Activated naive CD4-positive, alpha-beta T cell treated with anti-CD3 and anti-CD28 coated beads, Interleukin-2, amount 50 U/mL, for 24 hours (primary cell): ENCODE measurements around the gene APLP1.
A peak's percentile ranks its signal among the peaks of the same experiment; 100 is the strongest.
"Not testable (repeated sequence)": the region's sequence is repeated elsewhere in the genome, so short reads cannot be mapped to it uniquely, and the experiment has no call there.

Experiments
- H3K27ac Mint-ChIP-seq: one replicate; pipeline ENCODE4 v1.8.0; 2021; ENCODE audit warnings: mild to moderate bottlenecking, mixed read lengths
- H3K27me3 Mint-ChIP-seq: one replicate; pipeline ENCODE4 v1.8.0; 2021; ENCODE audit warnings: mixed read lengths
- H3K36me3 Mint-ChIP-seq: one replicate; pipeline ENCODE4 v1.8.0; 2021; ENCODE audit warnings: mixed read lengths
- H3K4me1 Mint-ChIP-seq: one replicate; pipeline ENCODE4 v1.8.0; 2021; ENCODE audit warnings: mixed read lengths
- H3K4me3 Mint-ChIP-seq: one replicate; pipeline ENCODE4 v1.8.0; 2021; ENCODE audit warnings: mild to moderate bottlenecking, mixed read lengths
- H3K9me3 Mint-ChIP-seq: one replicate; pipeline ENCODE4 v1.8.0; 2021; ENCODE audit warnings: mixed read lengths

The APLP1 gene

GRCh38 chr19:35868172-35868822 lies at the start of gene APLP1:
TSS of gene APLP1 (plus strand) at chr19:35868574. CDS start at chr19:35868637, 63 bp downstream.
- H3K4me3 Mint-ChIP-seq = peak within 1 kb of the TSS; percentile 68
- peak within 1 kb of the TSS; percentile 20 for H3K27ac Mint-ChIP-seq
- H3K36me3 Mint-ChIP-seq = no peaks in the 10 kb centered on the region
- peaks cover 19% of the 10 kb centered on the region for H3K27me3 Mint-ChIP-seq
- H3K4me1 Mint-ChIP-seq = peaks cover 14% of the 10 kb centered on the region
- H3K9me3 Mint-ChIP-seq = no peaks in the 10 kb centered on the region

DNA sequence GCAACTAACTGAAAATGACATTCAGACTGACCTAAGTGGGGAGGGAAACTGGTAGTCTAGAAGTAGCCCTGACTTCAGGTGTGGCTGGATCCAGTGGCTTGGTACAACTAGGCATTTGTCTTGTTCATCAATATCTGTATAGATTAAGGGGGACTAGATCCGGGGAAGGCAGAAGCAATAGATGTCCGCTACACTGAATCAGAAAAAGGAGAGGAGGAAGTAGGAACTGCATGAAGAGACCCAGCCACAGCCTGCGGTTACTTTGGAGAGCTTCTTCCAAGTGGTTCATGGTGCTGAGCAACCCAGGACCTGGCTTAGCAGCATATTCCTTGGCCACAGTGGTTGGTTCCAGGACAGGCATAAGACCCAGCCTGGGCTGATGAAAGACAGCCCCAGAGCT lies 45.8 kb upstream of the APLP1 start:
- Mint-ChIP-seq H3K4me3 (no peak overlapping the region), H3K27me3 (peaks cover 14% of the 10 kb centered on the region), H3K36me3 (no peaks in the 10 kb centered on the region), H3K9me3 (no peaks in the 10 kb centered on the region), H3K4me1 (no peaks in the 10 kb centered on the region), H3K27ac (no peak overlapping the region)

GRCh38 chr19:35824150-35824549 lies 44.2 kb upstream of the APLP1 start:
- Mint-ChIP-seq H3K27ac (no peak overlapping the region), H3K9me3 (no peaks in the 10 kb centered on the region), H3K4me1 (no peaks in the 10 kb centered on the region), H3K36me3 (no peaks in the 10 kb centered on the region), H3K27me3 (peaks cover 19% of the 10 kb centered on the region), H3K4me3 (no peak overlapping the region)

DNA sequence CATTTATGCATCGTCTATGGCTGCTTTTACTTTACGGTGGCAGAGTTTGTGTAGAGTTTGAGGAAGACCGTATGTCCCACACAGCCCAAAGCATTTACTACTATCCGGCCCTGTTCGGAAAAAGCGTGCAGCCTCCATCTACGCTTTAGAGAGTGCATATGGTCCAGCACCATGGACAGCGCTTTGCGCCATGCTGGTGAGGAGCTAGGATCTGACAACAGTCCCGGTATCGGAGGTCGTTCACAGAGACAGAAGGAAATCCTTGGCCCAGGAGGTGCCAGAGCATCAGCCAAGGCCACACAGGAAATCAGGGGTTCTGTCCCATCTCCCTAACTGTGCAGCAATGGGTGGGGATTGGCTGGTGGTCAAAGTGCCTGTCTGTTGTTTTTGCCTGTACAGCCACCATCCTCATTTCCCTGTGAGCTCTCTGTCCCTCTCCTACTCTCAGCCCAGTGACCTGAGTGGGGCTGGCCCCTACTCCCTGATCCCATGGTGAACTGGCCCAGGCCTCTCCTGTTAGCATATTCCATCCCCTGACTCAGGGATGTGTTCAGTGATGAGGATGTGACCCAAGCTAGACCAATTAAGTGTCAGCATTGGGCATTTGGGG lies 39.6 kb upstream of the APLP1 start:
- Mint-ChIP-seq H3K36me3 (no peaks in the 10 kb centered on the region), H3K4me1 (no peaks in the 10 kb centered on the region), H3K27me3 (peaks cover 26% of the 10 kb centered on the region), H3K9me3 (no peaks in the 10 kb centered on the region), H3K4me3 (no peak overlapping the region), H3K27ac (peak overlapping the region; percentile 36)

GRCh38 chr19:35830986-35831385 lies 37.4 kb upstream of the APLP1 start:
- Mint-ChIP-seq H3K4me3 (no peak overlapping the region), H3K9me3 (no peaks in the 10 kb centered on the region), H3K36me3 (no peaks in the 10 kb centered on the region), H3K27ac (no peak overlapping the region), H3K27me3 (peaks cover 25% of the 10 kb centered on the region), H3K4me1 (no peaks in the 10 kb centered on the region)

GRCh38 chr19:35832054-35832453 lies 36.3 kb upstream of the APLP1 start:
- Mint-ChIP-seq H3K9me3 (no peaks in the 10 kb centered on the region), H3K4me1 (no peaks in the 10 kb centered on the region), H3K36me3 (no peaks in the 10 kb centered on the region), H3K4me3 (no peak overlapping the region), H3K27me3 (peaks cover 26% of the 10 kb centered on the region), H3K27ac (no peak overlapping the region)

DNA sequence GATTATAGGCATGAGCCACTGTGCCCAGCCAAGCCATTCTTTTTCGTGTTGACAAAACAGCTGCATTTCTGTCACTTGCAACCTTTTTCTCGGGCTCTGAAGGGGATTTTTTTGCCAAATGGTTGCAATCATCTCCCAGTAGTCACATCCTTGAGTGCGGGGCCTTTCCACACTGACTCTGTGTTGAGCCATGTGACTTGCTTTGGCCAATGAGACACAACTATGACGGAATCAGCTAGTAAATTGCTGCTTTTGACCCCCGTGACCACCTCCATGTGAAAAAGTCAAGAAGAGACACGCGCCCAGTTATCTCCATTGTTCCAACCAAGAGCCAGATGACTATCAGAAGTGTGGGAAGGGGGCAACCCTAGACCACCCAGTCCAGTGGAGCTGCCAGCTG lies 34.4 kb upstream of the APLP1 start:
- Mint-ChIP-seq H3K4me1 (no peaks in the 10 kb centered on the region), H3K4me3 (no peak overlapping the region), H3K27ac (no peak overlapping the region), H3K36me3 (no peaks in the 10 kb centered on the region), H3K27me3 (peaks cover 24% of the 10 kb centered on the region), H3K9me3 (no peaks in the 10 kb centered on the region)

GRCh38 chr19:35836096-35836495 lies 32.3 kb upstream of the APLP1 start:
- H3K27ac Mint-ChIP-seq, H3K4me3 Mint-ChIP-seq, H3K36me3 Mint-ChIP-seq, H3K9me3 Mint-ChIP-seq, H3K4me1 Mint-ChIP-seq: not testable (repeated sequence)
- peaks cover 22% of the 10 kb centered on the region for H3K27me3 Mint-ChIP-seq

DNA sequence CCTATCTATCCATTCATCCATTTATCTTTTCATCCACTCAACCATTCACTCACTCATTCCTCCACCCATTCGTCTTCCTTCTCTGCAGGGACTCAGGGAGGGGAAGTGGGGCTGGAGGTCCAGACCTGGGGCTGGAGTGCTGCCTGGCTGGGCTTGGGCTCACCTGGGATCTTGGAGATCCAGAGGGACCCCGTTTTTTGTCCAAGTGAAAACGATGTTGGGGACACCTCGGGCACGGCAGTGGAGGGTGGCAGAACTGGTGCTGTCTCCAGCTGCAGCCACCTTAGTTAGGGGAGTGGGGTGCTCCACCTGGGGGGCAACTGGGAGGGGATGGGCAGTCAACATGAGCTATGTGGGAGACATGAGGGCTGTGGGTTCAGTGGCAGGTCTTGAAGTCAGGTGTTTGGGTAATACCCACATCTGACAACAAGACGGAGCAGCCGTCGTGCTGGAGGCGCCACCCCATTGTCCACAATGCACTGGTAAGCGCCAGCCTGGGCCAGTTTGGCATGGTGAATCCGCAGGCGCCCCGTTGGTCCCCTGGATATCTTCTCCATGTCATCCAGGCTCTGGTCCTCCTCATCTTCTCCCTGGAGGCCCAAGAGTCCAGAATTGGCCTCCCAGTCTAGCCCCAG lies 26.3 kb upstream of the APLP1 start:
- H3K4me3 Mint-ChIP-seq = no peak overlapping the region
- H3K27me3 Mint-ChIP-seq = peaks cover 34% of the 10 kb centered on the region
- no peak overlapping the region for H3K27ac Mint-ChIP-seq
- peaks cover 2% of the 10 kb centered on the region for H3K36me3 Mint-ChIP-seq
- H3K9me3 Mint-ChIP-seq = no peaks in the 10 kb centered on the region
- H3K4me1 Mint-ChIP-seq = peaks cover 20% of the 10 kb centered on the region

- peaks cover 33% of the 10 kb centered on the region for H3K27me3 Mint-ChIP-seq
- H3K27ac Mint-ChIP-seq = no peak overlapping the region
- peaks cover 20% of the 10 kb centered on the region for H3K4me1 Mint-ChIP-seq
- peaks cover 2% of the 10 kb centered on the region for H3K36me3 Mint-ChIP-seq
- no peaks in the 10 kb centered on the region for H3K9me3 Mint-ChIP-seq
- H3K4me3 Mint-ChIP-seq = no peak overlapping the region
These were observed 25.6 kb upstream of the APLP1 start for GRCh38 chr19:35842666-35843272.

DNA sequence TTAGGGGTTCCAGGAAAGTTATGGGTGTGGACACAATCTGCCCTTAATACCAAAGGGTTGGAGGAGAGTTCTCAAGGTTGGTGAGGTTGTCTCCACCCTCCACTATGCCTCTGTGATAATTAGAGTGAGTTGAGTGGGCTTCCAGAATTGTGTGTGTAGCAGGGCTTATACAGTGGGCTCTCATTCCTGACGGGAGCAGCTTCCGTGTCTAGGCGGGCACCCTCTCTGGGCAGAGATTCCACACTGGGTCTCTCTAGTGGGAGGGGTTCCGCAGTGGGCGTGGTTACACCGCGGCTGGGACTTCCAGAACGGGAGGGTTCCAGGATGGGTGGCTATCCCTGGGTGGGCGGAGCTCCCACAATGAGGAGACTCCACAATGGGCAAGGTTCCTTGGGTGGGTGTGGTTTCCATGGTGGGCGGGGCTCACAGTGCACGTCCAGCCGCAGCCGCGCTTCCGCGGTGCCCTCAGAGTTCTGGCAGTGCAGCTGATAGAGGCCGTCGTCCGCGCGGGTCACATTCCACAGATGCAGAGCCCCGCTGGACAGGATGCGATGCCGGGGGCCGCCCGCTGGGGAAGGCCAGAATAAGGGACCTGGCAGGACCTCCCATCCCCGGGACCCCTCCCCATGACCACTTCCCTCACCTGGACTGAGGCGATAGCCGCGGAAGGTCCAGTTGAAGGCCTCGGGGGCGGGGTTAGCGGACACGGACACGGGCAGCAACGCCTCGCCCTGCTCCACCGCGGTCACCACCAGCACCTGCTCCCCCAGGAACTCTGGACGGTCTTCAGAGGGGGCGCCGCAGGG lies 24.5 kb upstream of the APLP1 start:
- Mint-ChIP-seq H3K27me3 (peaks cover 38% of the 10 kb centered on the region), H3K9me3 (no peaks in the 10 kb centered on the region)

DNA sequence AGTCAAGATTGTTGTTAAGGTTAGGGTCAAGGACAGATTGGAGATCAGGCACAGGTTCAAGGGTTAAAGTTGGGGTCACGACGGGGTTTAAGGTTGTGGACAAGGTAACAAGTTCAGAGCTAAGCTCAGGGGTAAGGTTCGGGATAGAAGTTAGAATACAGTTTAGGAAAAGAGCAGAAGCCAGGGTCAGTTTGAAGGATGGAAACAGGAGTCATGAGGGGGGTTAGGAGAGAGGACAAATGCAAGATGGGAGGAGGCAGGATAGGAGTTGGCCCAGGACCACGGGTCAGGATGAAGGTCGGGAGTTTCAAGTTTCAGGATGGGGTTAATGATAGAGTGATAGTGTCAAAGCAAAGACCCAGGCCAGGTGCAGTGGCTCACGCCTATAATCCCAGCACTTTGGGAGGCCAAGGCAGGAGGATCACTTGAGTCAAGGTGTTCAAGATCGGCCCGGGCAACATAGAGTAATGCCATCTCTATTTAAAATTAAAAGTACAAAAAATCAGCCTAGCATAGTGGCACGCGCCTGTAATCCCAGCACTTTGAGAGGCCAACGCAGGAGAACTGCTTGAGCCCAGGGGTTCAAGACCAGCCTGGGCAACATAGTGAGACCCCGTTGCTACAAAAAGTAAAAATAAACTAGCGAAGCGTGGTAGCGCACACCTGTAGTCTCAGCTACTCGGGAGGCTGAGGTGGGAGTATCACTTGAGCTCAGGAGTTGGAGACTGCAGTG lies 23.7 kb upstream of the APLP1 start:
- Mint-ChIP-seq H3K4me1 (peaks cover 20% of the 10 kb centered on the region), H3K27ac (no peak overlapping the region), H3K36me3 (peaks cover 2% of the 10 kb centered on the region), H3K27me3 (peaks cover 41% of the 10 kb centered on the region), H3K4me3 (peak overlapping the region; percentile 77), H3K9me3 (no peaks in the 10 kb centered on the region)

More for the DNA sequence above, 24.5 kb upstream of the APLP1 start:
- H3K4me1 Mint-ChIP-seq = peaks cover 20% of the 10 kb centered on the region
- no peak overlapping the region for H3K4me3 Mint-ChIP-seq
- H3K36me3 Mint-ChIP-seq = peaks cover 2% of the 10 kb centered on the region
- H3K27ac Mint-ChIP-seq = no peak overlapping the region

DNA sequence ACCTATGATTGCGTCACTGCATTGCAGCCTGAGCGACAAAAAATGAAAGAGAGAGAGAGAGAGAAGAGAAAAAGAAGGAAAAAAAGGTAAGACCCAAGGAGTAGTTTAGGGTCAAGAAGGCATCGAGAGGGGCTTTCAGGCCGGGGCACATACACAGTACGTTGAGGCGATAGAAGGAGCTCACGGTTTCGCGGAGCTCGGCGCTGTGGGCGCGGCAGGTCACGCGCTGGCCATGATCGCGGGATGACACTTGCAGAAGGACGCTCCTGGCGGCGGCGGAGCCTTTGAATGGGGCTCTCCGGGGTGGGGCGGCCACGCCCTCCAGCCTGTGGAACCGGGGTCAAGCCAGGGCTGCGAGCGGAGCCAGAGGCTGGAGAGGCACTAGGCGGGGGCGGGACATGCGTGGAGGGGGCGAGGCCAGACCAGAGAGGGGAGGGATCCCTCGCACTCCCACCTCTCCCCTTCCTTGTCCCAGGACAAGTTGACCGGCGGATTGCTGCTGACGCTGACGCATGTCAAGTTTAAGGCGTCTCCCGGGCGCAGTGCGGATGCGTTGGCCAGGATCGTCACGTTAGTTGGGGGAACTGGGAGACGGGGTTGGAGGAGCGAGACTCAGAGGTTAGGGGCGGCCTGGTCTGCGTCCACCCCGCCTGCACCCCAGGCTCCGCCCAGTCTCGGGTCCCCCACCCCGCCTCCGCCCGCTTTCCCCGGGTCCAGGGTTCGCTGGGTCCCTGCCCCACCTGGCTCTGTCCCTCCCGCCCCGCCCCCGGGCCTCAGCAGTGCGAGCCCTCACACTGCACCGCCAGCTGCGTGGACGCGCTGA lies 22.9 kb upstream of the APLP1 start:
- H3K27me3 Mint-ChIP-seq = peaks cover 41% of the 10 kb centered on the region
- peaks cover 2% of the 10 kb centered on the region for H3K36me3 Mint-ChIP-seq
- no peak overlapping the region for H3K27ac Mint-ChIP-seq
- H3K9me3 Mint-ChIP-seq = no peaks in the 10 kb centered on the region
- H3K4me1 Mint-ChIP-seq = peaks cover 20% of the 10 kb centered on the region
- peak overlapping the region; percentile 77 for H3K4me3 Mint-ChIP-seq

DNA sequence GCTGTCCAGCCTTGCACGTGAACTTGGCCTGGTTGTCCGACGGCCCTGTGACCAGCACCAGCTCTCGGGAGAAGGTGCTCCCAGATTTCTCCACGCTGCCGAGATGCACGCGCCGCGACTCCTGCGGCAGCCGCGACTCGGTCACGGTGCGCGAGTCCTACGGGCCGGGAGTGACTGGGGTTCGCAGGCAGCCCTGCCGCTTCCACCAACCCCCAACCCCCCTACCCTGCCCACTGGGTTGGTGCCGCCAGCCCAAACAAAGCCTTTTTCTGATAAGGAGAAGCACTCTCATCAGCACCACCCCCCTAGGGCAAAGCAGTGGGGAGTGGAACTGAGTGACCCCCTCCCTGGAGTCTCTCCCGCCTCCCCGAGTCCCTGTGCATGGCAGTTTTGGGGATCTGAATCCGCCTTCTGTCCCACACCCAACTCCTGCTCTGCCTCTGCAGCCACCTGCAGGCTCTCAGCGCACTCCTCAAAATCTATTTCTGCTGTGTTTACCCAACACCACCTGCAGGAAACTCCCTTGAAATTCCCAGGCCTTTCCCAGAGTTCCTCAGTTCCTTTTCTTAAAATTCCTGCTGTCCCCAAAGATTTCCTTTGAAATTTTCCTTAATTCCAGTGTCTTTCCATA lies 22.2 kb upstream of the APLP1 start:
- peaks cover 47% of the 10 kb centered on the region for H3K27me3 Mint-ChIP-seq
- peaks cover 2% of the 10 kb centered on the region for H3K36me3 Mint-ChIP-seq
- no peaks in the 10 kb centered on the region for H3K9me3 Mint-ChIP-seq
- H3K27ac Mint-ChIP-seq = no peak overlapping the region
- H3K4me3 Mint-ChIP-seq = peak overlapping the region; percentile 43
- H3K4me1 Mint-ChIP-seq = peaks cover 20% of the 10 kb centered on the region
